Thyroid gland (tissue), 4 donors: ENCODE measurements around the gene NKX2-1. TPM values are rescaled to one million over a fixed set of nuclear protein-coding genes. Genes with fewer than 3 reads are reported as not detected.

ENCODE experiments used
- DNase-seq, 2 donors: peaks; one replicate each; pipeline ENCODE4 v3.0.0-alpha.2; 2019
- H3K27ac ChIP-seq, 3 donors: fragments of 200-600 bp; sonication (generic); 1 replicate in 2 of 3; 2 replicates in 1 of 3; pipeline ENCODE4 v1.5.1; 2016 to 2019; ENCODE audit warnings: mild to moderate bottlenecking in 1 of 3, moderate library complexity in 1 of 3
- H3K27me3 ChIP-seq: fragments of 200-600 bp; sonication (generic); one replicate; pipeline ENCODE4 v1.5.1; 2019
- H3K36me3 ChIP-seq, 2 donors: fragments of 200-600 bp; sonication (generic); one replicate each; pipeline ENCODE4 v1.5.1; 2016 to 2019
- H3K4me1 ChIP-seq, 2 donors: fragments of 200-600 bp; sonication (generic); one replicate each; pipeline ENCODE4 v1.5.1; 2017 to 2019
- H3K4me3 ChIP-seq, 3 donors: fragments of 200-600 bp; sonication (generic); replicated peaks in 1 of 3; 1 replicate in 2 of 3; 2 replicates in 1 of 3; pipeline ENCODE4 v1.5.1; 2016; ENCODE audit warnings: mild to moderate bottlenecking in 1 of 3
- H3K9me3 ChIP-seq: fragments of 200-600 bp; sonication (generic); one replicate; pipeline ENCODE4 v1.5.1; 2017
- CTCF ChIP-seq, 6 experiments: fragments of 200-600 bp in 3 of 6; fragments of 450-650 bp in 3 of 6; sonication (generic) in 3 of 6; IDR thresholded peaks; one replicate each; pipeline ENCODE4 v1.5.1; 2016 to 2019; ENCODE audit warnings: antibody characterized with exemption in 6 of 6, mild to moderate bottlenecking in 2 of 6, inconsistent platforms in 1 of 6, moderate library complexity in 1 of 6
- POLR2A ChIP-seq, 2 donors: fragments of 450-650 bp; IDR thresholded peaks; one replicate each; pipeline ENCODE4 v1.6.1; 2017; ENCODE audit warnings: antibody characterized with exemption in 2 of 2, mild to moderate bottlenecking in 2 of 2, moderate library complexity in 1 of 2
- WGBS, 2 donors: methylation state at CpG; one replicate each; pipeline ENCODE4 v1.1.5; 2017; 5-methylcytosine and 5-hydroxymethylcytosine counted together
- intact Hi-C: fragments of 100-400 bp; cut with DNase I; formaldehyde crosslinking; loops from one replicate; pipeline ENCODE4 v1.15.1; 2023
- total RNA-seq, 4 donors: library from RNA; depleted of rRNA; stranded (reverse); fragments of >200 nt; gene quantifications; one replicate each; pipeline ENCODE4 v1.2.3, GENCODE V29; 2016

Gene NKX2-1
- total RNA-seq, 4 donors from 2014 or later, result 209 to 375 (median 310) TPM

DNA sequence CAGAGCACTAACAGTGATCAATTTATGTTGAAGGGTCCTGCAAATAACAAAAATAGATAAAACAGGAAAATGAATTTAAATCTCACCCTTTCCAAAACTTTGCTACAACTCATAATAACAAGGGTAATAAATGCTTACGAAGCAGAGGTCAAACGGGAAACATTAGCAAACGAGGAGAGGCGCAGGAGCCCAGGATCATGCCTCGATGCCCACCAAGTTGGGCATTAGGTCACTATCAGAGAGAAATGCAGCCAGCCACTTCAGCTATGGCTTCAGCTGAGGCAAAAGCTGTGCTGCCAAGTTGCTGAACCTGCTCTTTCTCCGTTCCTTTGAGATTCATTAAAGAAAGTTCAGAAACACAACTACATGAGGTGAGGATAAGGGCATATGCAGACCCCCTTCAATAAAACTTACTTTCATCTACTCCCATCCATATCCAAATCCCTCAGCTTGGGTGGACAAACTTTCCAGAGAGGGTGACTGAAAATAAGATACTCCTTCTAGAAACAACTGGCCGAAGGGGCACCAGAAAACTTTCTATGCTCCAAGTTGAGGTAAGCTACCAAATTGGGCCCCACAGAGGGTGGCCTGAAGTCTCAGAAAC, 7.9 kb downstream of the NKX2-1 start:
- no peaks in the 10 kb centered on the region for H3K9me3 ChIP-seq
- peak; percentile 72 to 77 for DNase-seq
- H3K27ac ChIP-seq, result peak overlapping the region; percentile 98 to 100 (median 99)
- intact Hi-C loops, result no loop called here
- no peaks in the 10 kb centered on the region for H3K27me3 ChIP-seq
- peaks cover 2 to 8% of the 10 kb centered on the region in 2 donors for H3K36me3 ChIP-seq
- WGBS, 2 donors, result 4 to 5% methylated on average over 7 of the region's 7 CpGs
- no peaks in the 10 kb centered on the region for H3K4me1 ChIP-seq
- TF ChIP-seq CTCF (IDR thresholded peaks at IDR 0.05) (no peak), POLR2A (IDR thresholded peaks at IDR 0.05) (peak in 1 of 2 donors; percentile 30)
- H3K4me3 ChIP-seq, result peak overlapping the region in 2 of 3 donors; percentile 67 to 81

GRCh38 chr14:36510874-36511273, 9.2 kb downstream of the NKX2-1 start:
- Histone ChIP-seq H3K9me3 (no peaks in the 10 kb centered on the region), H3K4me1 (no peaks in the 10 kb centered on the region), H3K27me3 (no peaks in the 10 kb centered on the region), H3K36me3 (no peaks in the 10 kb centered on the region), H3K27ac (peak overlapping the region; percentile 98 to 100 (median 99)), H3K4me3 (peak overlapping the region in 2 of 3 donors; percentile 32 to 81)
- no peak for TF ChIP-seq POLR2A (IDR thresholded peaks at IDR 0.05)
- no peak for TF ChIP-seq CTCF (IDR thresholded peaks at IDR 0.05)
- DNase-seq, result no peak
- WGBS, 2 donors, result 5 to 8% methylated on average over 6 of the region's 6 CpGs
- intact Hi-C loops, result no loop called here

DNA sequence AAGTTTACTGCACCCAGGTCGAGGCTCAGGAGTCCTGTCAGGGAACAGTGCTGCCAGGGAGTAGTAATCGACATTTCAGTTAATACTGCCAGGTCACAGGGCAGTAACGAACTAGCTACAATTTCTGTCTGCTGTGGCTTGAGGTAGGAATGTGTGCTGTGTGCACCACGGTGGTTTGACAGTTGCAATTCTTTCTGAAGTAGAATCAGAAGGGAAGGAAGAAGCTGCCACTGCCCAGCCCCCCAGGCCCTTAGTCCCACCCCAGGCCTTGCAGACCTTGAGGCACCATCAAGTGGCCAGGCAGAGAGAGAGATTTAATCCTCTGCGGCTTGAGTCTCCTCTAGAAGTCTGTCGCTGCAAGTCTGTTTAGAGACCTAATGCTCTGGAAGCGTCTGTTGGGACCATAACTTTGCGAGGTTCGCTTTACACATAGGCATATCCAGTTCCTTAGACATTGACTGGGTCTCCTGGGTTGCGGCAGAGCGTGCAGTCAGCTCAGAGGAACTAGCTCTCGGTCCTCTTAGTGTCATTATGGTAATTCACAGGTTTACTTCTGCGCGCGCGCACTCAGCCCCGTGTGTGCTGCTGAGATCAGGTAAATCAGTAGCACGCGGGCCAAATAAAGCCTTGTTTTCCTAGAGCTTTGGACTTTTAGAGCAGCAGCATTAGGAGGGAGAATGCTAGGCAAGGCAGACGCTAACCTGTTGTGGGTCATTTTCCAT, 9.8 kb downstream of the NKX2-1 start:
- DNase-seq, result peak; percentile 90 to 92
- H3K9me3 ChIP-seq, result no peaks in the 10 kb centered on the region
- intact Hi-C loops, result no loop called here
- TF ChIP-seq CTCF (IDR thresholded peaks at IDR 0.05) (no peak), POLR2A (IDR thresholded peaks at IDR 0.05) (peak; percentile 57 to 93)
- H3K36me3 ChIP-seq, result no peaks in the 10 kb centered on the region
- H3K4me3 ChIP-seq, result peak overlapping the region in 2 of 3 donors; percentile 47 to 81
- H3K4me1 ChIP-seq, result no peaks in the 10 kb centered on the region
- H3K27ac ChIP-seq, result peak overlapping the region; percentile 98 to 100 (median 99)
- H3K27me3 ChIP-seq, result no peaks in the 10 kb centered on the region
- 3 to 5% methylated on average over 18 to 19 of the region's 20 CpGs for WGBS, 2 donors

DNA sequence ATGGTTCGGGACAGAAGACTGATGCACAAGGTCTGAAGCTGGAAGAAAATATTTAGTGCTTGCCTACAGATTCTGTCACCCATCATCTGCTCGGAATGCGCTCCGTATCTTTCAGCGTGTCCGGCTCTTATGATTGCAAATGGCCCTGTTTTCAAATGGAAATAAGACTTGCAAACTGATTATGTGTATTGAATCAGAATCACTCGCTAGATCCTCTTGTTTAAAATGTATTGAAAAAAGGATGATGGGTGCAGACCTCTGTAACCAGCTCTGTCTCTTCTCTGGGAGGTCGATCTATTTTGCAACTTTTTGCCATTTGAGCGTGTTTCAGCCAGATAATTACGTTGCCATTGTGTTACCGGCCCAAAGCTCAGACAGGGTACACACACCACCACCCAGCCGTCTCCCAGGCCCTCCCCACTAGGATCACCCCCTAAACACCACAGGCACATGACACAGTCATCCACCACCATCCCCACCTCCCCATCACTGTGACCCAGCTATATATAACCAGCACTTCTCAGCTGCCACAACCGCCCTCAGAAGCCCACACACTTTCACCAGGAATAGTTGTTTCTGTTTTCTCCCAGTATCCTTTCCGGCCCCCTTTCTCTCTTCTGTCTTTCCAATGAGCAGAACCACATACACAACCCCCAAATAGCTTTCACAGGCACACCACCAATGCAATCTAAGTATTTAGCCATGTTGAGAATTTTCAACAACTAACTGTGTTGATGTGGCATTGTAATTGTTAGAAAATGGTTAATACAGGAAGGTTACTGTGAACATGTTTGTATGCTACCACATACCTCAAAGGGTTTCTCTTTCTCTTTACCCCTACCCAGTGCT, 10.7 kb downstream of the NKX2-1 start:
- Histone ChIP-seq H3K27ac (peak overlapping the region; percentile 98 to 100 (median 99)), H3K36me3 (no peaks in the 10 kb centered on the region), H3K27me3 (no peaks in the 10 kb centered on the region), H3K4me1 (no peaks in the 10 kb centered on the region), H3K9me3 (no peaks in the 10 kb centered on the region), H3K4me3 (peak overlapping the region in 2 of 3 donors; percentile 47 to 81)
- intact Hi-C loops, result no loop called here
- TF ChIP-seq CTCF (IDR thresholded peaks at IDR 0.05) (no peak), POLR2A (IDR thresholded peaks at IDR 0.05) (peak in 1 of 2 donors; percentile 41)
- WGBS, 2 donors, result 3 to 4% methylated on average over 14 of the region's 14 CpGs
- DNase-seq, result peak; percentile 29 to 36
